Esophagus squamous epithelium (tissue), 4 donors: ENCODE measurements around the gene KCNQ1.

ENCODE experiments used
- CTCF ChIP-seq, 6 experiments: fragments of 450-650 bp in 4 of 6; fragments of 200-600 bp in 2 of 6; sonication (generic) in 2 of 6; IDR thresholded peaks; one replicate each; pipeline ENCODE4 v1.5.1; 2016 to 2019; ENCODE audit warnings: antibody characterized with exemption in 6 of 6, mild to moderate bottlenecking in 4 of 6, moderate library complexity in 4 of 6
- POLR2A ChIP-seq, 4 donors: fragments of 450-650 bp; IDR thresholded peaks; one replicate each; pipeline ENCODE4 v1.6.1; 2017; ENCODE audit warnings: antibody characterized with exemption in 4 of 4, mild to moderate bottlenecking in 4 of 4, moderate library complexity in 3 of 4

DNA sequence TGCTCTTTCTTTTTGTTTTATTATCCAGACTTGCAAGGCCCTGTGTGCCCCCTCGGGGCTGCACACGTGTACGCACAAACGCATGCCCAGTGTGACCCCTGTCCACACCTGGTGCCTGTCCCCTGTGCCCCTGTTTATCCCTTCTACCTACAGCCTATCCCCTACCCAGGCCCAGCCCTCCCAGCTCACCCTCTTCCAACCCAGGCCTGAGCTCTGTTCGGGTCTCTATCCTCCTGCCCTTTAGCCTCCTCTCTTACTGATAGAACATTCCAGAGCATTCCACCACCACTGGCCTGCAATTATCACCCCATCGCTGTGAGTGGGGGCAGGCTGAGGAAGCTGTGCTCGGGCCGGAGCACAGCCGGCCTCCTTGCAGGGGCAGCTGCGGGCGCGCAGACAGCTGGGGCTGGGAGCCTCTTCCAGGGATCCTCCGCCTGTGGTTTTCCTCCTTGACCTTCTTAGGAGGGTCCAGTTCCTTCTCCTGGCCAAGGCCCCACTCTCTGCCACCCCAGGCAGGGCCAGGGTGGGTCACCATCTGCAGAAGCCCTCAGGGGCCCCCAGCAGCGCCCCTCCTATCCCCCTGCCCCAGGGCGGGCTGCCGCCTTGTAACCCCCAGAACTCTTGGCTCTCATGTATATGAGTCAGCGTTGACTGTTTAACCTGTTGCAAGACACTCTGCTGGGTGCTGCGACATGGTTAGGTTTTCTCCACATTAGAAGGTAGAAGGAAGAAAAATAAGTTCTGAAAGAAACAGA, 296.7 kb downstream of the KCNQ1 start:
- no peak for TF ChIP-seq CTCF (IDR thresholded peaks at IDR 0.05)
- TF ChIP-seq POLR2A (IDR thresholded peaks at IDR 0.05): no peak
